Endothelial cell of umbilical vein (primary cell): ENCODE results near the gene MBTPS1. TPM values are rescaled to one million over a fixed set of nuclear protein-coding genes. Genes with fewer than 3 reads are reported as not detected.

Source experiments
- BruUV-seq: library from RNA; stranded (reverse); fragments of 400-500 nt; replicated peaks from 2 replicates; lab custom pipeline; 2021; lab: Mats Ljungman, UMichigan
- CTCF ChIA-PET: fragments of 300-600, 350-600 bp; sonication (Branson Sonifier 250); formaldehyde crosslinking; loops from one replicate; lab custom pipeline; 2021; ENCODE audit warnings: antibody characterized with exemption, inconsistent platforms; lab: Charles Lee
- POLR2A ChIA-PET: fragments of 300-600, 350-600 bp; sonication (Branson Sonifier 250); formaldehyde crosslinking; loops from one replicate; lab custom pipeline; 2021; ENCODE audit warnings: antibody characterized with exemption, inconsistent platforms; lab: Charles Lee
- DNase-seq: peaks from one replicate; pipeline ENCODE4 v3.0.0-alpha.2; 2011; ENCODE audit warnings: low read depth, low spot score
- FAIRE-seq: peaks from 2 replicates; lab custom pipeline; 2011; peaks lifted over from hg19 to GRCh38; lab: Jason Lieb, UNC
- H2AFZ ChIP-seq: 2 replicates; pipeline ENCODE4 v1.6.0; 2012; ENCODE audit warnings: low read depth, low read length, control low read depth, inconsistent platforms
- H3K27ac ChIP-seq: 2 replicates; pipeline ENCODE4 v1.5.1; 2011; ENCODE audit warnings: low read depth, mild to moderate bottlenecking, control low read depth, low read length, moderate library complexity; ENCODE audit not compliant: insufficient read depth
- H3K27me3 ChIP-seq, 2 experiments: 2 replicates each; pipeline versions ENCODE4 v1.6.0 to v1.6.1; 2011; ENCODE audit warnings: low read length in 2 of 2, mixed read lengths in 1 of 2; ENCODE audit not compliant: control insufficient read depth in 2 of 2, insufficient read depth in 2 of 2
- H3K36me3 ChIP-seq, 2 experiments: 2 replicates in 1 of 2; 3 replicates in 1 of 2; pipeline ENCODE4 v1.5.1; 2011; ENCODE audit warnings: low read length in 2 of 2, mild to moderate bottlenecking in 1 of 2, moderate library complexity in 1 of 2; ENCODE audit not compliant: control insufficient read depth in 2 of 2, insufficient read depth in 2 of 2; ENCODE audit errors: extremely low read depth in 1 of 2
- H3K4me1 ChIP-seq: 3 replicates; pipeline ENCODE4 v1.5.1; 2011; ENCODE audit warnings: mild to moderate bottlenecking, low read length; ENCODE audit not compliant: control insufficient read depth, insufficient read depth; ENCODE audit errors: extremely low read depth
- H3K4me2 ChIP-seq: 2 replicates; pipeline ENCODE4 v1.6.1; 2011; ENCODE audit warnings: low read length, control low read depth, mixed read lengths; ENCODE audit not compliant: insufficient read depth
- H3K4me3 ChIP-seq, 3 experiments: fragments of 200-600 bp in 1 of 3; sonication (generic), shearing (Covaris generic) in 1 of 3; replicated peaks in 1 of 3; 2 replicates each; pipeline ENCODE4 v1.5.1; 2011 to 2016; ENCODE audit warnings: control low read depth in 3 of 3, low read length in 3 of 3, mild to moderate bottlenecking in 2 of 3, inconsistent platforms in 1 of 3, low read depth in 1 of 3, moderate library complexity in 1 of 3; ENCODE audit not compliant: insufficient read depth in 1 of 3
- H3K79me2 ChIP-seq: 2 replicates; pipeline ENCODE4 v1.6.0; 2012; ENCODE audit warnings: low read length, inconsistent platforms; ENCODE audit not compliant: control insufficient read depth, insufficient read depth
- H3K9ac ChIP-seq: replicated peaks from 2 replicates; pipeline ENCODE3; 2011; ENCODE audit warnings: low read length, control low read depth; ENCODE audit not compliant: insufficient read depth; ENCODE audit errors: extremely low read depth
- H3K9me1 ChIP-seq: replicated peaks from 3 replicates; pipeline ENCODE4 v1.6.0; 2011; ENCODE audit warnings: mild to moderate bottlenecking, low read length; ENCODE audit not compliant: control insufficient read depth, insufficient read depth; ENCODE audit errors: extremely low read depth
- H3K9me3 ChIP-seq: replicated peaks from 2 replicates; pipeline ENCODE4 v1.5.1; 2012; ENCODE audit warnings: low read length, inconsistent platforms; ENCODE audit not compliant: control insufficient read depth, insufficient read depth
- H4K20me1 ChIP-seq: replicated peaks from 2 replicates; pipeline ENCODE3; 2011; ENCODE audit warnings: mild to moderate bottlenecking, low read length; ENCODE audit not compliant: control insufficient read depth, insufficient read depth; ENCODE audit errors: extremely low read depth
- EZH2 ChIP-seq: IDR thresholded peaks from 2 replicates; pipeline ENCODE4 v1.6.1; 2012; ENCODE audit warnings: borderline replicate concordance, low read depth, mild to moderate bottlenecking, moderate library complexity, low read length, inconsistent platforms; ENCODE audit not compliant: severe bottlenecking
- FOS ChIP-seq: IDR thresholded peaks from 2 replicates; pipeline ENCODE4 v1.6.1; 2011; ENCODE audit warnings: mild to moderate bottlenecking, low read length, moderate library complexity, borderline replicate concordance; ENCODE audit not compliant: insufficient read depth
- GATA2 ChIP-seq: IDR thresholded peaks from 2 replicates; pipeline ENCODE4 v1.7.0; 2011; ENCODE audit warnings: low read depth, mild to moderate bottlenecking, moderate library complexity, mixed read lengths, low read length; ENCODE audit not compliant: insufficient read length, insufficient read depth
- JUN ChIP-seq: IDR thresholded peaks from 2 replicates; pipeline ENCODE4 v1.6.1; 2011; ENCODE audit warnings: borderline replicate concordance, low read depth; ENCODE audit not compliant: insufficient read length, insufficient read depth
- MYC ChIP-seq: IDR thresholded peaks from one replicate; pipeline ENCODE4 v1.6.1; 2011; ENCODE audit warnings: mild to moderate bottlenecking, low read depth, low read length
- POLR2A ChIP-seq: IDR thresholded peaks from 2 replicates; pipeline ENCODE4 v1.6.1; 2012; ENCODE audit warnings: low read depth, mild to moderate bottlenecking, control low read depth, low read length
- POLR2AphosphoS5 ChIP-seq: IDR thresholded peaks from 2 replicates; pipeline ENCODE4 v1.6.1; 2012; ENCODE audit warnings: low read depth, mild to moderate bottlenecking, control low read depth, low read length, moderate library complexity; ENCODE audit not compliant: insufficient read depth
- dilution Hi-C: fragments of 300-500 bp; cut with MboI; formaldehyde crosslinking; loops from one replicate; pipeline ENCODE4 v1.15.0; 2019; ENCODE audit warnings: low sequenced_read_pairs; ENCODE audit not compliant: extremely low pct_ligation_motif_present
- intact Hi-C: fragments of 100-400 bp; cut with micrococcal nuclease; formaldehyde crosslinking; loops from one replicate; pipeline ENCODE4 v1.10.0; 2022
- polyA plus RNA-seq, 4 experiments: library from polyadenylated mRNA; depleted of rRNA in 3 of 4; stranded (reverse) in 3 of 4; unstranded in 1 of 4; fragments of >200 nt; gene quantifications; 2 replicates each; pipeline versions ENCODE4 v1.2.1 to v1.2.3, GENCODE V29; 2011 to 2012; ENCODE audit warnings: missing spikeins in 1 of 4
- total RNA-seq: library from RNA; stranded (reverse); gene quantifications from 2 replicates; pipeline ENCODE4 v1.2.3, GENCODE V29; 2021
- TF ChIP-seq, protein P1 (sequence below), 2 donors: IDR thresholded peaks; 1 replicate in 1 of 2; 2 replicates in 1 of 2; pipeline ENCODE4 v1.5.1; 2011; ENCODE audit warnings: low read length in 2 of 2, mild to moderate bottlenecking in 2 of 2, moderate library complexity in 2 of 2, control low read depth in 1 of 2, inconsistent platforms in 1 of 2, low read depth in 1 of 2; ENCODE audit not compliant: insufficient read depth in 1 of 2; ENCODE audit errors: extremely low read depth in 1 of 2
- TF ChIP-seq, protein P2 (sequence below): IDR thresholded peaks from 2 replicates; pipeline ENCODE4 v1.6.1; 2011; ENCODE audit not compliant: insufficient read depth, insufficient read length

MBTPS1 gene
- total and polyA plus RNA-seq, 2 donors (not counting 3 experiments of a cell fraction or from before 2014, with no cell fraction given), result 82.3 to 99.6 TPM

DNA sequence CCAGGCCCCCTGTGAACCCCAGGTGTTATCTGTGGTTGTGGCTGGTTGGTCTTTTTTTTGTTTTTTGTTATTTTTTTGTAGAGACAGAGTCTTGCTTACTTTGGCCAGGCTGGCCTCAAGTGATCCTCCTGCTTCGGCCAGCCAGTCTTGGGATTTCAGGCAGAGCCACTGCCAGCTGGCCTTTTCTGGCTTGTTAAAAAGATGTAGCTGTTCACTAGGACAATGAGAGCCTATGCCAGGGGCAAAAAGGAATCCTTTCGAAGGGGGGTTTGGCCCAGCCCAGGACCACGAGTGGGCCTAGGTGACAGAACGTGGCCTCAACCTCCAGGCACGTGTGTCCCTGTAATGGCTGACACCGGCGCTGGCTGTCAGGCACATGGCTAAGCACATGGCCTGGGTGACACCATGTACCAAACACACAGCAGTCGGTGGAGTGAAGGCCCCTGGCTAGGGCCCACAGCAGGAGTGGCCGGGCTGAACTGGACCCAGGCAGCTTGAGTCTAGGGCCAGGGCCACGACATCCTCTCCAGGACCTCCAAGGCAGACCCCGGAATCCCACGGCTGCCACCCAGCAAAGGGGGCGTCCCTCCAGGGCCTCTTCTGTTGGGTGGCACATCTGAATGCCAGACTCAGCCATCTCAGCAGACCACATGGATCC is 67.2 kb downstream of the MBTPS1 start:
- no peak overlapping the region for H3K4me2 ChIP-seq
- no peaks in the 10 kb centered on the region for H4K20me1 ChIP-seq
- DNase-seq (no peak), FAIRE-seq (no peak)
- H3K9me3 ChIP-seq, result no peaks in the 10 kb centered on the region
- no TSS peak for BruUV-seq
- intact Hi-C loops, result no loop called here
- no peaks in the 10 kb centered on the region for H3K79me2 ChIP-seq
- H3K27ac ChIP-seq, result no peak overlapping the region
- no peaks in the 10 kb centered on the region for H3K27me3 ChIP-seq
- no peak overlapping the region for H3K4me3 ChIP-seq
- H2AFZ ChIP-seq, result no peak overlapping the region
- dilution Hi-C loops, result no loop called here
- POLR2A ChIA-PET, result no interaction called here
- CTCF ChIA-PET, result no interaction called here
- TF ChIP-seq MYC, result no peak
- TF ChIP-seq JUN, result no peak
- TF ChIP-seq FOS, result no peak
- TF ChIP-seq POLR2A, result no peak
- TF ChIP-seq EZH2, result no peak
- no peak for TF ChIP-seq GATA2
- TF ChIP-seq, protein P1, sequence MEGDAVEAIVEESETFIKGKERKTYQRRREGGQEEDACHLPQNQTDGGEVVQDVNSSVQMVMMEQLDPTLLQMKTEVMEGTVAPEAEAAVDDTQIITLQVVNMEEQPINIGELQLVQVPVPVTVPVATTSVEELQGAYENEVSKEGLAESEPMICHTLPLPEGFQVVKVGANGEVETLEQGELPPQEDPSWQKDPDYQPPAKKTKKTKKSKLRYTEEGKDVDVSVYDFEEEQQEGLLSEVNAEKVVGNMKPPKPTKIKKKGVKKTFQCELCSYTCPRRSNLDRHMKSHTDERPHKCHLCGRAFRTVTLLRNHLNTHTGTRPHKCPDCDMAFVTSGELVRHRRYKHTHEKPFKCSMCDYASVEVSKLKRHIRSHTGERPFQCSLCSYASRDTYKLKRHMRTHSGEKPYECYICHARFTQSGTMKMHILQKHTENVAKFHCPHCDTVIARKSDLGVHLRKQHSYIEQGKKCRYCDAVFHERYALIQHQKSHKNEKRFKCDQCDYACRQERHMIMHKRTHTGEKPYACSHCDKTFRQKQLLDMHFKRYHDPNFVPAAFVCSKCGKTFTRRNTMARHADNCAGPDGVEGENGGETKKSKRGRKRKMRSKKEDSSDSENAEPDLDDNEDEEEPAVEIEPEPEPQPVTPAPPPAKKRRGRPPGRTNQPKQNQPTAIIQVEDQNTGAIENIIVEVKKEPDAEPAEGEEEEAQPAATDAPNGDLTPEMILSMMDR (IDR thresholded peaks at IDR 0.05; ENCODE audit: extremely low read depth in 1 of 2, insufficient read depth in 1 of 2, low read depth in 1 of 2, low read length in 2 of 2), result no peak
- no peak for TF ChIP-seq POLR2AphosphoS5
- TF ChIP-seq, protein P2, sequence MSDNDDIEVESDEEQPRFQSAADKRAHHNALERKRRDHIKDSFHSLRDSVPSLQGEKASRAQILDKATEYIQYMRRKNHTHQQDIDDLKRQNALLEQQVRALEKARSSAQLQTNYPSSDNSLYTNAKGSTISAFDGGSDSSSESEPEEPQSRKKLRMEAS, result no peak
- H3K9ac ChIP-seq, result no peak overlapping the region
- peaks cover 3 to 20% of the 10 kb centered on the region in 2 experiments for H3K36me3 ChIP-seq
- H3K4me1 ChIP-seq, result no peaks in the 10 kb centered on the region
- H3K9me1 ChIP-seq, result no peaks in the 10 kb centered on the region
